HG03045 (cell line): ENCODE data around the gene C2CD2.
A peak's percentile ranks its signal among the peaks of the same experiment; 100 is the strongest.

Experiments used
- ATAC-seq: cut with Tn5 transposase; IDR thresholded peaks from one replicate; pipeline ENCODE4 v1.9.1; 2021; ENCODE audit warnings: mild to moderate bottlenecking, moderate library complexity; ENCODE audit not compliant: unreplicated experiment

The C2CD2 gene

DNA sequence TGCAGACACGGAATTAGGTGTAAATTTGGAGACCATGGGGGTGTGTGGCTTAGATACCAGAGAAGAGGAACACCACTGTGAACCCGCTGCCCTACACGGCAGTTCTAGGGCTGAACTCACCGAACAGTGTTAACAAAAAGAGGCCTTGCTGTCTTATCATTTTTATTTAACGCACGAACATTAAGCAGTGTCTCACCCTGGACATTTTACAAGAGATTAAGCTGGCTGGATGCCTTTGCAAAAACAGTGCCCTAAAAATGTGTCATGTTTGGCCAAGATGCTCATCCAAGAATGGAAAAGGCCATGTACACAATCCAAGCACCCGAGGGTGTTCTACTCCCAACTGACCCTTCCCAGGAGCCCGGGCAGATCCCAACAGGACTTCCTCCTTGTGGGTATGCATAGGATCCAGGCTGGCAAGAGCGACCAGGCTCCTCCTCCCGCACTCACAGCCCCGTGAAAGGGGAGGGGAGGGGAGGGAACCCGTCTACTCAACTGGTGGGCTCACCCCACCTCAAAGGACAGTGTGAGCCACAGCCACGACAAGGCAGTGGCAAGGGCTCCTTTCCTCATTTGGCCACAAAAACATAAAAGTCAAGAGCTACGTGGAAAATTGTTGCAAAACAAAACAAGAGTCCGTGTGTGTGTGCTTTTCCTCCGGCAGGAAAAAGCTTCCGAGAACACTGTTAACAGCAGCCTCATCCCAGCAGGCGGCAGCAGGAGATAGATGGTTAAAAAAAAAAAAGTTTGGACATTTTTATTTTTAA, 20.3 kb downstream of the C2CD2 start:
- no peak for ATAC-seq

- no peak for ATAC-seq
Observed at GRCh38 chr21:41932576-41933312, 21.1 kb downstream of the C2CD2 start.

GRCh38 chr21:41932191-41932575, 21.6 kb downstream of the C2CD2 start:
- no peak for ATAC-seq

DNA sequence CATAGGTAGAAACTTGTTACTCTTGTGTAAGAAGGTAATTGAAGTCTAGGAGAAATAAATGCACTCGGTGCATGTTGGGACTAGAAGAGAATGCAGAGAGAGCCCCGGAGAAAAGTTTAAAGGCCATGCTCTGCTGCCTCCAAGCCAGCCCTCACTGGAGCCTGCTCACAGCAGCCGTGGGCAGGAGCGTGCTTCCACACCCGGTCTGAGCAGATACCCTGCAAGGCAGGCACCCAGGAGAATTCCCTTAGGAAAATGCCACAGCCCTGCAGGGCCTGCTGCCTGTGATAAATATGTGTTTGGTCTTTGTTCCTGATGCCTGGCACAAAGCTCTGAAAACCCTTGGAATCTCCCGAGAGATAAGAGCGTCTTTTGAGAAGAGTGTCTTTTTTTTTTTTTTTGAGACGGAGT, 22.8 kb downstream of the C2CD2 start:
- no peak for ATAC-seq

GRCh38 chr21:41929248-41929647, 24.6 kb downstream of the C2CD2 start:
- ATAC-seq: no peak

- ATAC-seq: peak; percentile 38
Observed at GRCh38 chr21:41928621-41929220, 25.1 kb downstream of the C2CD2 start.

DNA sequence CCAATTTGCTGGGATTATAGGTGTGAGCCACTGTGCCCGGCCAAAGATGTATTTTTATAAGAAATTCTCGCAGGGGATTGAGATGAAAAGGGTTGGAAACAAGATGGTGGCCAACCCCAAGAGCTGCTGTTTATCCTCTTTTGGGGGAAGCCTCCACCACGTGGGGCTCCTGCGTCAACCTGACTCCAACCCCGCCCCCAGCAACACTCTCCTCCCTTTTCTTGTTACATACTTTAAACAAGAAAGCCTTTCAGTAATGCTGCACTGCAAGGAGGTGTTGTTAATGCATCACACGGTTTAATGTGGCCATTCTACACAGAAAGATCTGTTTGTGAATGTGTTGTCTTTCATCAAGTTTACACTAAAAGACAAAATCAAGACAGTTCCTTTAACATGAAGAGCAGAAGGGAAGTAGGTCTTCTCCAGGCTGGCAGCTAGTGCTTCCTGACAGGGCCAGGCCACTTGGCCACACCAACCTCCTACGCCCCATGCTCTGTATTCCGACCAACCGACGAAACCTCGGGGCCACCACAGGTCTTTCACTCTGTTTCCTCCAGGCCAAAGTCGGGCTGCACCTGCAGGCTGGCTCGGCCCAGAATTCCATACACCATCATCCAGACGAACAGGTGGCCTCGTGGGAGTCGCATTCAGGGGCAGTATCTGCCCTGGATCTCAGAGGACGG, 25.9 kb downstream of the C2CD2 start:
- ATAC-seq: peak; percentile 40

- no peak for ATAC-seq
Observed at GRCh38 chr21:41926807-41927171, 27.0 kb downstream of the C2CD2 start.

DNA sequence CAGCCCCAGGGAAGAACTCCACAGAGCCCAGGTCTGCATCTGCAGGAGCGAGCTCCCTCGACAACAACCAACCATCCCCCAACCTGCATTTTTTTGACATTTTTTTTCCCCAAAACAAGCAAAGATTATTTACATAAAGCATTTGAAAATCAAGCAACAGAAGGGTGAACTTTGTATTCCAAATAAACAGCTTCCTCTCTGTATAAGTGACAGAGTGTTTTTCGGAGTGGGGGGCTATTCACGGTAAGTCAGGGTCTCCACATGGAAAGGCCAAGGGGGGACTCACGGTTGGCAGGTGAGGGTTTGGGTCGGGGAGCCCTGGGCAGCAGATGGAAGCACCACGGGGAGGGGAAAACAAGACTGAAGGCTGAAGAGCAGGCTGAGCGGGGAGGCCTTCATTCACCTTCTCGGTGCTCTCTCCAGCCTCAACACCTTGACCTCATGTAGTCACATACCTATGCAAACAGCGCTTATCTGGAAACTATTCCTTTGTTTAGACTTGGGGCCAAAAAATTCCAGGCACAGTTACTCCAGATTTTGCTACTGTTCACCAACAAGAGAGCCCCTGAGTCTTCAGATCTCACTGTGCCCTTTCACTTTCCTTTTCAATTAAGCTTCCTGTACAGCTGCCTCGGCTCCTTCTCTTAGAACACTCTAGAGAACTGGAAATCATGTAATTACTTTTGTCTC, 27.6 kb downstream of the C2CD2 start:
- ATAC-seq: peak; percentile 54

DNA sequence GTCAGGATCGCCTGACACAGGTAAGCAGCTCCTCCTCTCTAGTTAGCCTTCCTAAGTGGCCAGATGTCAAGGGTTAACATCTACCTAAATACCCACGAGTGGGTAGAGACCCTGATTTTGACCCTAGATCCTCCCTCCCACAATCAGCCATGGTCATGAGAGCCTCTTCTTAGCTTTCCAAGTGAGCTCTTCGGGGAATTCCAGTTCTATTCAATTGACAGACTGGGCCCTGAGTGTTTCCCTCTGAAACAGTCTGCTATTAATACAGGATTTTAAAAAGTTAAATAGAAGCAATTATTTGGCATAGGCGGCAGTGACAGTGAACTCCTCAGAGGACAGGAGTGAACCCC, 28.1 kb downstream of the C2CD2 start:
- no peak for ATAC-seq

- no peak for ATAC-seq
Observed at GRCh38 chr21:41924368-41924754, 29.5 kb downstream of the C2CD2 start.

GRCh38 chr21:41923631-41924367, 30.0 kb downstream of the C2CD2 start:
- no peak for ATAC-seq

DNA sequence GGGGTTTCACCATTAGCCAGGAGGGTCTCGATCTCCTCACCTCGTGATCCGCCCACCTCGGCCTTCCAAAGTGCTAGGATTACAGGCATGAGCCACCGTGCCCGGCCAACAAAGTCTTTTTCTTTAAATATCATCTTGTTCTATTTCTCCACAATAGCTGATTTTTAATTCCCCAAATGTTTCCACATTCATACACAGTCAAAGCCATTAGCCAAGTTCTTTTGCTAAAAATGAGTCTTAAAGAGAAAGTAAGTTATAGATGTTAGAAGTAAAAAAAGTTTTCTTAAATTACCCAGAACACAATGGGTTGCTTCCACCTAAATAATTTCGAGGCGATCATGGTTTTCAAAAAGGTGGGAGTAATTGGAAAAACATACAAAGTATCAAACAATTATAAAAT, 30.6 kb downstream of the C2CD2 start:
- no peak for ATAC-seq

DNA sequence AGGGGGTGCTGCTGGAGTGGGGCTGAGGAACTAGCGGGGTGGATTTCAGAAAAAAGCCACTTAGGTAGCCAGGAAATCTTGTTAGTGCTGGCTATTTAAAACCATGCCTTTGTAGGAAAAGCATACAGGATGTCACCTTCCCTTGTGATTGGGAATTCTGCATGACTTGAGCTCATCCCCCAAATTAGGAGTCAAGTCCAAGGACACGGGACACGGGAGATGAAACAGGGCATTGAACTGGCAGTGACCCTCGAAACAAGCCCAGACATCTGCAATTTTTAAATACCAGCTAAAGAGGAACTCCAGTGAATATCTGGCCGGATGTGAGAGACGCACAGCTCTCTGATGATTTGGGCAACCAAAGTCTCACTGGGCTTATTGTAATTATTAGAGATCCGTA, 32.8 kb downstream of the C2CD2 start:
- ATAC-seq: no peak

DNA sequence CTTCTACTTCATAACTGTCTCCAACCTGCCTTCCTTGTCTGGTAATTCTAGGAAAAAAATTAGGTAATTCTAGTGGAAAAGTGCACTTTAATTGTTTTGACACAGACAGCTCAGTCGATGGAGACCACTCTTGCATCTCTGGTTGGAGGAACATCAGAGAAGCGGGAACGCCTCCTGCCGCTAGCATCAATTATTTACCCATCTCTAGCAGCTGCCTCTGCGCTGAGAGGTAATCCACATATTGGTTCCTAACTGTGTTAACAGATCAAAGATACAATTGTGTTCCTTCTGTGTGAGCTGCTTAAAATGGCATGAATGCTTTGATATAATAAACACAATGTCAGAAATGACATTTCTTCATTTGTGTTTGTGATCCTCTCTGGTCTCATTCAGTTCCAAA, 33.3 kb downstream of the C2CD2 start:
- no peak for ATAC-seq

DNA sequence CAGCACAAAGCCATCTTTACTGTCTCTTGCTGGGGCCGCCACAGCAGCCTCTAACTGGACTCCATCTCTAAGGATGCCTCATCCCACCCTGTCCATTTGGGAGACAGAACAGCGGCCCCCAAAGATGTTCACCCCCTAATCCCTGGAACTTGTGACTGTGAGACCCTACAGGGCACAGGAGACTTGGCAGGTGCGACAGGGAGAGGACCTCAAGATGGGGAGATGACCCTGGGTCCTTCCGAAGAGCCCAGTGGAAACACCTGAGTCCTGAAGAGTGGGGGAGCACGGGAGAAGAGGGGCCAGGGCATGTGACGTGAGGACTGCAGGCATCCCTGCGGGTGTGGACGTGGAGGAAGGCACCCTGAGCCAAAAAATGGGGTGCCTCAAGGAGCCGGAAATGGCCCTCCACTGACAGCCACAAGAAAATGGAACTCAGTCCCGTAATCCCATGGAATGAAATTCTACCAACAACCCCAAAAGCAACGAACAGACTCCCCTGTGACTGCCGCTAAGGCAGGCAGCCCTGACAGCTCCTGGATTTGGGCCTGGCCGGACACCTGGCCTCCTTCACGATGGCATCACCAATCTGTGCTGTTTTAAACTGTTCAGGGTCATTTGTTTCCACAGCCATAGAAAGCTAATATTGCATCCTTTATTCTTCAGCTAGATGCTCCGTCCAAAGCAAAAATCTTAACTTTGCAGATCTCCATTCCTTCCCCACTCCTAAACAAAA, 34.0 kb downstream of the C2CD2 start:
- no peak for ATAC-seq

DNA sequence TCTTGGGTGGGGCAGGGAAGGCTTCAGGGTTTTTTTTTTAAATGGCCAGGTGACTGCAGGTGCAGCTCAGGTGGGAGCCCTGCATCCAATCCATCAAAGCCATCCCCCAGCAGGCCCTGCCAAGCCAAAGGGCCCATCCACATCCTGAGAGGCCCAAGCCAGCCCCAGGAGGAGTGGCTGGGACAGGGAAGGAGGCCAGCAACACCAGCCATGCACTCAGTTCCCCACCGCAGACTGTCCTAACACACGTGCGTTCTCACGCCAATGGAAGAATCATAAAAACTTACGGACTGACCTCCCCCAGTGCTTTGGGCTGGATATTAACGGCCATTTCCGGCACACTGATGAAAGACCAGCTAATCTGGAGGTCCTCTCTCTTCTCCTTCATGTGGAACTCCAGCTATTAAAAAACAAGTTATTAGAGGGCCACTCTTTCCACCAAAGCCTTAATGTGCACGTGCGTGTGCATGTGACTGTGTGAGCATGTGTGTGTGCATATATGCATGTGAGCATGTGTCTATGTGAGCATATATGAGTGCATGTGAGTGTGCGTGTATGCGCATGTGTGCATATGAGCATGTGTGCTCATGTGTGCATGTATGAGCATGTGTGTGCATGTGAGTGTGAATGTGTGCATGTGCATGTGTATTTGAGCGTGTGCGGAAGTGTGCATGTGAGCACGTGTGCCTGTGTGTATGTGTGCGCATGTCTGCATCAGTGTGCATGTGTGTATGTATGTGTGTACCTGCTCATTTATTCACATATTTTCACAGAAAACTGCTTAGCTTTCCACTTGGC, 35.1 kb downstream of the C2CD2 start:
- no peak for ATAC-seq

DNA sequence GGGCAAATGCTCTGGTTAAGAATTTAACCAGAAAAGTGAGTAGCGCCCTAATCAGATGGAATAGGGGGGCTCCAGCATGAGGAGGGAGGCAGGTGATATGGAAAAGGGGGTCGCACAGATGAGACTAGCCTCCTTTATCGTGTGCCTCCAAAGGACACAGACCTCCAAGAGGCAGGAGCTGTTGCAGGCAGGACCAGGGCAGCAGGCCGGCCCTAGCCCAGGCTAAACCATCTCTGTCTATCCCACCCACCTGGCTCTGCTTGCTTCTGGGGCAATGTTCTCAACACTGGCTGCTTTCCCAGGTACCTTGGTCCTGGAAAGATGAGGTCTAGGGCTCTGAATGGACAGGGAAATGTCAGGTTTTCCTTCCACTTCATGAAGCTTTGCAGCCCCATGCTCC, 36.3 kb downstream of the C2CD2 start:
- ATAC-seq: no peak

GRCh38 chr21:41916888-41917433, 36.9 kb downstream of the C2CD2 start:
- no peak for ATAC-seq
